Upper lobe of left lung (tissue), 4 donors: ENCODE results near the gene HOMER1.

ENCODE experiments used
- CTCF ChIP-seq, 6 experiments: fragments of 450-650 bp in 4 of 6; fragments of 200-600 bp in 2 of 6; sonication (generic) in 2 of 6; IDR thresholded peaks; one replicate each; pipeline ENCODE4 v1.5.1; 2016 to 2019; ENCODE audit warnings: antibody characterized with exemption in 6 of 6
- EP300 ChIP-seq, 4 donors: sonication (generic); formaldehyde crosslinking; IDR thresholded peaks; one replicate each; pipeline ENCODE4 v1.5.1; 2017; ENCODE audit warnings: antibody characterized with exemption in 4 of 4, control low read depth in 2 of 4
- POLR2A ChIP-seq, 4 donors: fragments of 450-650 bp; IDR thresholded peaks; one replicate each; pipeline ENCODE4 v1.5.1; 2016 to 2017; ENCODE audit warnings: antibody characterized with exemption in 4 of 4, mild to moderate bottlenecking in 2 of 4
- POLR2AphosphoS5 ChIP-seq, 2 donors: sonication (generic); formaldehyde crosslinking; IDR thresholded peaks; one replicate each; pipeline ENCODE4 v1.5.1; 2017; ENCODE audit warnings: antibody characterized with exemption in 2 of 2

- TF ChIP-seq CTCF (IDR thresholded peaks at IDR 0.05) = no peak
- TF ChIP-seq POLR2AphosphoS5 (IDR thresholded peaks at IDR 0.05) = no peak
- no peak for TF ChIP-seq POLR2A (IDR thresholded peaks at IDR 0.05)
- no peak for TF ChIP-seq EP300 (IDR thresholded peaks at IDR 0.05)
Measured at GRCh38 chr5:79513308-79513703, 628 bp downstream of the HOMER1 start.
